ENCODE measurements around the gene CCR5.

DNA sequence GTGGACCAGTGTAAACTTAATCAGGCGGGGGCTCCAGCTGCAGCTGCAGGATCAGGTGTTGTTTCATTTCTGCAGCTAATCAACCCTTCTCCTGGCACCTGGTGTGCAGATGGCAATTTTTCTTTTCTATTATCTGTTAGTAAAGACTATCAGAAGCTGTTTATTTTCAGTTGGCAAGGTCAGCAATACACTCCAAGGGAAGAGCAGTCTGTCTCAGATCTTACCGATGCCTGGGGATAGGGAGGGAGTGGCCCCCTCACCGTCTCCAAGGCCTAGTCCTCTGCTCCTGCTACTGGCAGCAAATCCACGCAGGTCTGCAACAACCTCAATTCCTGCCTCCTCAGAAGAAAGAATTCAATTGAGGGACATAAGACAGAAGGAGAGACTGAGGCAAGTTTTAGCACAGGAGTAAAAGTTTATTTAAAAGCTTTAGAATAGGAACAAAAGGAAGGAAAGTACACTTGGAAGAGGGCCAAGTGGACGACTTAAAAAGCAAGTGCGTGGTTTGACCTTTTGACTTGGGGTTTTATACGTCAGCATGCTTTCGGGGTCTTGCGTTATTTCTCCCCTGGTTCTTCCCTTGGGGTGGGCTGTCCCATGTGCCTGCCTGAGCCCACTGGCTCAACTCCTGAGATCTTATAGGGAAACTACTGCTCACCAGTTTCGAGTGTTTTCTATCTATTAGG, 45.5 kb downstream of the CCR5 start:
- TF ChIP-seq CTCF (IDR thresholded peaks at IDR 0.05) (no peak), EZH2phosphoT487 (IDR thresholded peaks at IDR 0.05) (no peak), EZH2 (IDR thresholded peaks at IDR 0.05) (no peak)
